Esophagus (tissue), 2 donors: Measurements from ENCODE around the gene OR51E1. TPM values are rescaled to one million over a fixed set of nuclear protein-coding genes. Genes with fewer than 3 reads are reported as not detected.

ENCODE experiments used
- H3K27ac ChIP-seq, 2 donors: one replicate each; pipeline ENCODE4 v1.5.1; 2013; ENCODE audit warnings: low read depth in 2 of 2, mild to moderate bottlenecking in 2 of 2, inconsistent platforms in 1 of 2, low read length in 1 of 2, moderate library complexity in 1 of 2
- H3K27me3 ChIP-seq, 2 donors: one replicate each; pipeline ENCODE4 v1.6.1; 2013; ENCODE audit warnings: low read length in 2 of 2, control low read depth in 1 of 2, mild to moderate bottlenecking in 1 of 2; ENCODE audit not compliant: insufficient read depth in 2 of 2, control insufficient read depth in 1 of 2
- H3K36me3 ChIP-seq, 2 donors: one replicate each; pipeline ENCODE4 v1.6.1; 2013; ENCODE audit warnings: low read length in 1 of 2; ENCODE audit not compliant: control insufficient read depth in 2 of 2, insufficient read depth in 2 of 2
- H3K4me1 ChIP-seq, 2 donors: one replicate each; pipeline ENCODE4 v1.6.1; 2013; ENCODE audit warnings: low read length in 1 of 2; ENCODE audit not compliant: control insufficient read depth in 2 of 2, insufficient read depth in 2 of 2
- H3K4me3 ChIP-seq, 2 donors: one replicate each; pipeline ENCODE4 v1.5.1; 2013; ENCODE audit warnings: low read length in 2 of 2, mild to moderate bottlenecking in 2 of 2, low read depth in 1 of 2, moderate library complexity in 1 of 2
- H3K9me3 ChIP-seq, 2 donors: one replicate each; pipeline ENCODE4 v1.6.1; 2013; ENCODE audit warnings: mild to moderate bottlenecking in 2 of 2, low read depth in 1 of 2, low read length in 1 of 2, moderate library complexity in 1 of 2; ENCODE audit not compliant: control insufficient read depth in 2 of 2, insufficient read depth in 1 of 2
- WGBS, 2 donors: extraction: QIAGEN DNeasy Blood & Tissue Kit; methylation state at CpG; one replicate each; pipeline ENCODE4 v1.1.7; 2013; 5-methylcytosine and 5-hydroxymethylcytosine counted together
- polyA plus RNA-seq, 2 donors: library from polyadenylated mRNA; stranded (reverse); fragments of 200-250 nt; gene quantifications; one replicate each; pipeline ENCODE4 v1.2.3, GENCODE V29; 2013
- donor health status: healthy with polysubstance abuse.
- donor health status: Bipolar disorder and iron deficiency.

Gene OR51E1
- polyA plus RNA-seq, 2 donors: 0.04 to 0.06 TPM

- 78 to 85% methylated on average over 9 of the region's 9 CpGs for WGBS, 2 donors
Observed at GRCh38 chr11:4619514-4619913, 24.3 kb upstream of the OR51E1 start.

GRCh38 chr11:4626207-4627099 is 17.3 kb upstream of the OR51E1 start:
- 43 to 46% methylated on average over 15 of the region's 15 CpGs for WGBS, 2 donors
- H3K4me3 ChIP-seq: no peak overlapping the region
- H3K36me3 ChIP-seq: no peaks in the 10 kb centered on the region
- no peak overlapping the region for H3K27ac ChIP-seq
- H3K4me1 ChIP-seq: no peaks in the 10 kb centered on the region
- peaks cover 0 to 4% of the 10 kb centered on the region in 2 donors for H3K27me3 ChIP-seq
- no peaks in the 10 kb centered on the region for H3K9me3 ChIP-seq

More at GRCh38 chr11:4619514-4619913, 24.3 kb upstream of the OR51E1 start:
- Histone ChIP-seq H3K36me3 (no peaks in the 10 kb centered on the region), H3K4me1 (no peaks in the 10 kb centered on the region), H3K27ac (no peak overlapping the region), H3K27me3 (no peaks in the 10 kb centered on the region), H3K9me3 (no peaks in the 10 kb centered on the region), H3K4me3 (no peak overlapping the region)

GRCh38 chr11:4636136-4636535 is 7.6 kb upstream of the OR51E1 start:
- H3K36me3 ChIP-seq: no peaks in the 10 kb centered on the region
- 67 to 80% methylated on average over 2 of the region's 2 CpGs for WGBS, 2 donors
- no peaks in the 10 kb centered on the region for H3K9me3 ChIP-seq
- no peak overlapping the region for H3K27ac ChIP-seq
- H3K4me3 ChIP-seq: no peak overlapping the region
- no peaks in the 10 kb centered on the region for H3K27me3 ChIP-seq
- no peaks in the 10 kb centered on the region for H3K4me1 ChIP-seq

GRCh38 chr11:4636962-4637661 is 6.7 kb upstream of the OR51E1 start, which contains the start of gene OR51D1:
Gene OR51D1 (plus strand): TSS chr11:4637477. CDS start chr11:4639791, 2,314 bp downstream.
- WGBS, 2 donors: 31 to 38% methylated on average over 21 of the region's 21 CpGs
- H3K9me3 ChIP-seq: no peaks in the 10 kb centered on the region
- H3K4me1 ChIP-seq: no peaks in the 10 kb centered on the region
- no peaks in the 10 kb centered on the region for H3K36me3 ChIP-seq
- no peaks in the 10 kb centered on the region for H3K27me3 ChIP-seq
- no peak within 1 kb of the TSS for H3K27ac ChIP-seq
- H3K4me3 ChIP-seq: no peak within 1 kb of the TSS

GRCh38 chr11:4637662-4638047 is 6.1 kb upstream of the OR51E1 start:
- H3K27me3 ChIP-seq: no peaks in the 10 kb centered on the region
- H3K36me3 ChIP-seq: no peaks in the 10 kb centered on the region
- no peaks in the 10 kb centered on the region for H3K9me3 ChIP-seq
- 75 to 88% methylated on average over 3 of the region's 3 CpGs for WGBS, 2 donors
- H3K4me1 ChIP-seq: no peaks in the 10 kb centered on the region
- no peak overlapping the region for H3K4me3 ChIP-seq
- no peak overlapping the region for H3K27ac ChIP-seq

GRCh38 chr11:4639931-4640330 is 3.9 kb upstream of the OR51E1 start:
- 86 to 89% methylated on average over 6 of the region's 6 CpGs for WGBS, 2 donors
- Histone ChIP-seq H3K36me3 (no peaks in the 10 kb centered on the region), H3K4me3 (no peak overlapping the region)

GRCh38 chr11:4641501-4641900 is 2.3 kb upstream of the OR51E1 start:
- Histone ChIP-seq H3K9me3 (no peaks in the 10 kb centered on the region), H3K27me3 (no peaks in the 10 kb centered on the region), H3K27ac (no peak overlapping the region), H3K4me3 (no peak overlapping the region), H3K36me3 (no peaks in the 10 kb centered on the region), H3K4me1 (no peaks in the 10 kb centered on the region)
- WGBS, 2 donors: 85 to 86% methylated on average over 7 of the region's 7 CpGs

More at GRCh38 chr11:4639931-4640330, 3.9 kb upstream of the OR51E1 start:
- Histone ChIP-seq H3K4me1 (no peaks in the 10 kb centered on the region), H3K9me3 (no peaks in the 10 kb centered on the region), H3K27me3 (no peaks in the 10 kb centered on the region), H3K27ac (no peak overlapping the region)

- Histone ChIP-seq H3K27ac (no peak overlapping the region), H3K9me3 (no peaks in the 10 kb centered on the region), H3K4me3 (no peak overlapping the region), H3K4me1 (no peaks in the 10 kb centered on the region), H3K36me3 (no peaks in the 10 kb centered on the region), H3K27me3 (no peaks in the 10 kb centered on the region)
- 69 to 71% methylated on average over 7 of the region's 7 CpGs for WGBS, 2 donors
Observed at GRCh38 chr11:4642043-4642442, 1.7 kb upstream of the OR51E1 start.

GRCh38 chr11:4643076-4643475 is 706 bp upstream of the OR51E1 start:
- Histone ChIP-seq H3K27ac (no peak overlapping the region), H3K36me3 (no peaks in the 10 kb centered on the region), H3K4me1 (no peaks in the 10 kb centered on the region), H3K9me3 (no peaks in the 10 kb centered on the region), H3K4me3 (no peak overlapping the region), H3K27me3 (no peaks in the 10 kb centered on the region)
- 40 to 45% methylated on average over 5 of the region's 5 CpGs for WGBS, 2 donors
